Measurements from ENCODE around the gene SIGLEC5. TPM values are rescaled to one million over a fixed set of nuclear protein-coding genes. Genes with fewer than 3 reads are reported as not detected.

The SIGLEC5 gene
- total RNA-seq, 4 donors from 2014 or later = 0.72 to 0.76 TPM; not detected in 2

GRCh38 chr19:51644636-51645271, 14.6 kb upstream of the SIGLEC5 start:
- TF ChIP-seq, protein P1, sequence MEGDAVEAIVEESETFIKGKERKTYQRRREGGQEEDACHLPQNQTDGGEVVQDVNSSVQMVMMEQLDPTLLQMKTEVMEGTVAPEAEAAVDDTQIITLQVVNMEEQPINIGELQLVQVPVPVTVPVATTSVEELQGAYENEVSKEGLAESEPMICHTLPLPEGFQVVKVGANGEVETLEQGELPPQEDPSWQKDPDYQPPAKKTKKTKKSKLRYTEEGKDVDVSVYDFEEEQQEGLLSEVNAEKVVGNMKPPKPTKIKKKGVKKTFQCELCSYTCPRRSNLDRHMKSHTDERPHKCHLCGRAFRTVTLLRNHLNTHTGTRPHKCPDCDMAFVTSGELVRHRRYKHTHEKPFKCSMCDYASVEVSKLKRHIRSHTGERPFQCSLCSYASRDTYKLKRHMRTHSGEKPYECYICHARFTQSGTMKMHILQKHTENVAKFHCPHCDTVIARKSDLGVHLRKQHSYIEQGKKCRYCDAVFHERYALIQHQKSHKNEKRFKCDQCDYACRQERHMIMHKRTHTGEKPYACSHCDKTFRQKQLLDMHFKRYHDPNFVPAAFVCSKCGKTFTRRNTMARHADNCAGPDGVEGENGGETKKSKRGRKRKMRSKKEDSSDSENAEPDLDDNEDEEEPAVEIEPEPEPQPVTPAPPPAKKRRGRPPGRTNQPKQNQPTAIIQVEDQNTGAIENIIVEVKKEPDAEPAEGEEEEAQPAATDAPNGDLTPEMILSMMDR (IDR thresholded peaks at IDR 0.05) = no peak
- no peak for DNase-seq (ENCODE audit: low spot score in 2 of 2)
- 41 to 47% methylated on average over 10 to 11 of the region's 11 CpGs for WGBS, 2 donors
- intact Hi-C loops (cut with DNase I; ENCODE audit: low total_unique reads) = no loop called here
- H3K4me3 ChIP-seq (ENCODE audit: low read depth, poor library complexity, severe bottlenecking) = no peak overlapping the region

- no peak for DNase-seq (ENCODE audit: low spot score in 2 of 2)
- intact Hi-C loops (cut with DNase I; ENCODE audit: low total_unique reads) = no loop called here
- TF ChIP-seq POLR2A (IDR thresholded peaks at IDR 0.05) = no peak
- TF ChIP-seq, protein P1 (IDR thresholded peaks at IDR 0.05) = no peak
- no peak overlapping the region for H3K4me3 ChIP-seq (ENCODE audit: low read depth, poor library complexity, severe bottlenecking)
Observed at GRCh38 chr19:51641648-51642047, 11.4 kb upstream of the SIGLEC5 start.

DNA sequence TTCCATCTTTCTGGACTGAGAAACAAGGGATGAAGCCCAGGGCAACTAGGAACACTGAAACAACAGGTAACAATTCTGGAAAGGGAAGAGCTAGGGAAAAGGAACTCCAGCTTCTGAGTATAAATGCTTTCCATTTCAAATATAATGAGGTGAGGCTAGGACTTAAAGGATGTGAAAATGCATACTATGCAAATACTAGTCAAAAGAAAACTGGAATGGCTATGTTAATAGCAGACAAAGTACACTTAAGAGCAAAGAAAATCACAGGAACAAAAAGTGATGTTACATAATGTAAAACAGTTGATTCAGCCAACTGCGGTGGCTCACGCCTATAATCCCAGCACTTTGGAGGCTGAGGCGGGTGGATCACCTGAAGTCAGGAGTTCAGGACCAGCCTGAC, 10.2 kb upstream of the SIGLEC5 start:
- intact Hi-C loops (cut with DNase I; ENCODE audit: low total_unique reads) = no loop called here
- TF ChIP-seq, protein P1 (IDR thresholded peaks at IDR 0.05) = no peak
- no peak for TF ChIP-seq POLR2A (IDR thresholded peaks at IDR 0.05)
- no peak for DNase-seq (ENCODE audit: low spot score in 2 of 2)
- no peak overlapping the region for H3K4me3 ChIP-seq (ENCODE audit: low read depth, poor library complexity, severe bottlenecking)
- 83 to 85% methylated on average over 3 of the region's 3 CpGs for WGBS, 2 donors

DNA sequence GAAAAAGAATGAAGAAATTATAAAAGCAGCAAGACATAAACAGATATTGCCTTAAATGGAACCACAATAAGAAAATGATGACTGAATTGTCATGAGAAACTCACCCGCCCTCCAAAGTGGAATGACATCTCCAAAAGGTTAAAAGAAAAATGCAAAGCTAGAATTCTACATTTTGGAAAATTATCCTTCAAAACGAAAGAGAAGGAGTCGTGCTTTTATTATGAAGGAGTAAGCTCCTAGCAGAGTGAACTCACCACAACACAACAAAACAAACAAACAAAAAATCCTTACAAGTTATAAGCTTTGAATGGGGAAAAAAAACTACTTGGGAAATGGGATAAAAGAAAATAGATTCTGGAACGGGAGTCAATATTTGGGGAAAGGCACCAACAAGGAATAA, 9.7 kb upstream of the SIGLEC5 start:
- WGBS, 2 donors = 70 to 73% methylated on average over 4 of the region's 4 CpGs
- no peak for DNase-seq (ENCODE audit: low spot score in 2 of 2)
- TF ChIP-seq, protein P1 (IDR thresholded peaks at IDR 0.05) = no peak
- TF ChIP-seq POLR2A (IDR thresholded peaks at IDR 0.05) = no peak
- H3K4me3 ChIP-seq (ENCODE audit: low read depth, poor library complexity, severe bottlenecking) = no peak overlapping the region
- intact Hi-C loops (cut with DNase I; ENCODE audit: low total_unique reads) = no loop called here

- H3K4me3 ChIP-seq (ENCODE audit: low read depth, poor library complexity, severe bottlenecking) = no peak overlapping the region
- TF ChIP-seq, protein P1 (IDR thresholded peaks at IDR 0.05) = no peak
- no peak for TF ChIP-seq POLR2A (IDR thresholded peaks at IDR 0.05)
- WGBS, 2 donors = 15 to 23% methylated on average over 5 of the region's 5 CpGs
- DNase-seq (ENCODE audit: low spot score in 2 of 2) = no peak
- intact Hi-C loops (cut with DNase I; ENCODE audit: low total_unique reads) = no loop called here
Observed at GRCh38 chr19:51637362-51637978, 7.3 kb upstream of the SIGLEC5 start.

DNA sequence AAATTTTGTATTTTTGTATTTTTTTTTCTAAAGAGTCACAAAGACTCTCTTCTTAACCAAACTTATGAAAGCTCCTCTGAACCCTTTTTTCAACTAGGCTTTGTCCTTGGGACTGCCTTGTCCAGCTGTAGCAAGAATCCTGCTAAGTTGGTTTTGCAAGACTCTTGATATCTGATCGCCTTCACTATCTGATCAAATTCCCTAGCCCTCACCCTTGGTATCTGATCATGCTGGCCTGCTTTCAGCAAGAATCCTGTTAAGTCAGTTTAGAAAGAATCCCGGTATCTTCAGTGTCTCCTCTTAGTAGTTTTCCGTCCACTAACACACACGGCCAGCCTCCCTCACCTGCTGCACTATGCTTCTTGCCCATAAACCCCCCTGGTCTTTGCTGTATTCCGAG, 1.9 kb upstream of the SIGLEC5 start:
- no peak for TF ChIP-seq POLR2A (IDR thresholded peaks at IDR 0.05)
- TF ChIP-seq, protein P1 (IDR thresholded peaks at IDR 0.05) = no peak
- H3K4me3 ChIP-seq (ENCODE audit: low read depth, poor library complexity, severe bottlenecking) = no peak overlapping the region
- WGBS, 2 donors = 67 to 81% methylated on average over 5 of the region's 5 CpGs
- no peak for DNase-seq (ENCODE audit: low spot score in 2 of 2)
- intact Hi-C loops (cut with DNase I; ENCODE audit: low total_unique reads) = no loop called here

Data from lower leg skin (tissue), 4 donors.